Cardiac muscle cell (in vitro differentiated cells and primary cell): Measurements from ENCODE around the gene HCST. TPM values are rescaled to one million over a fixed set of nuclear protein-coding genes. Genes with fewer than 3 reads are reported as not detected.

Experiments
- DNase-seq, 2 donors: peaks; one replicate each; pipeline versions ENCODE4 v3.0.0 to v3.0.0-alpha.2; 2010 to 2017; ENCODE audit warnings: low read depth in 1 of 2, low spot score in 1 of 2
- H3K27ac ChIP-seq: fragments of 200-600 bp; sonication (generic); 2 replicates; pipeline ENCODE4 v1.5.1; 2016
- H3K27me3 ChIP-seq: fragments of 200-600 bp; sonication (generic); 2 replicates; pipeline ENCODE4 v1.6.0; 2016; ENCODE audit warnings: control low read depth
- H3K36me3 ChIP-seq: fragments of 200-600 bp; sonication (generic); 2 replicates; pipeline ENCODE4 v1.5.1; 2016; ENCODE audit warnings: control low read depth
- H3K4me1 ChIP-seq: fragments of 200-600 bp; sonication (generic); 2 replicates; pipeline ENCODE4 v1.8.1; 2017; ENCODE audit warnings: low read depth, mild to moderate bottlenecking, mixed run types
- H3K4me3 ChIP-seq: fragments of 200-600 bp; sonication (generic); 2 replicates; pipeline ENCODE4 v1.5.1; 2016; ENCODE audit warnings: mild to moderate bottlenecking
- H3K9me3 ChIP-seq: fragments of 200-600 bp; sonication (generic); 2 replicates; pipeline ENCODE4 v1.5.1; 2017; ENCODE audit warnings: low read depth, mild to moderate bottlenecking, control low read depth
- CTCF ChIP-seq: IDR thresholded peaks from 2 replicates; pipeline ENCODE4 v1.5.1; 2012; ENCODE audit warnings: low read depth, mild to moderate bottlenecking, low read length
- polyA plus RNA-seq: library from polyadenylated mRNA; unstranded; fragments of >200 nt; fragmentation: Nextera tagmentation; extraction: Ambion mirVana; gene quantifications from 2 replicates; pipeline ENCODE4 v1.2.1, GENCODE V29; 2016
- total RNA-seq: library from RNA; depleted of rRNA; stranded (reverse); fragments of >200 nt; gene quantifications from 2 replicates; pipeline ENCODE4 v1.2.3, GENCODE V29; 2016

Gene HCST
- total and polyA plus RNA-seq, 2 experiments from 2014 or later: 2.4 to 2.5 TPM

GRCh38 chr19:35902870-35903475, 644 bp downstream of the HCST start:
- H3K27ac ChIP-seq: no peak overlapping the region

GRCh38 chr19:35903550-35904179, 1.3 kb downstream of the HCST start:
- Histone ChIP-seq H3K4me1 (peaks cover 12% of the 10 kb centered on the region), H3K9me3 (no peaks in the 10 kb centered on the region), H3K27ac (no peak overlapping the region), H3K27me3 (no peaks in the 10 kb centered on the region), H3K36me3 (no peaks in the 10 kb centered on the region), H3K4me3 (no peak overlapping the region)
- no peak for TF ChIP-seq CTCF
- peak; percentile 65 to 73 for DNase-seq

More at GRCh38 chr19:35902870-35903475, 644 bp downstream of the HCST start:
- TF ChIP-seq CTCF: no peak
- H3K36me3 ChIP-seq: no peaks in the 10 kb centered on the region
- H3K9me3 ChIP-seq: no peaks in the 10 kb centered on the region
- no peak for DNase-seq
- H3K27me3 ChIP-seq: no peaks in the 10 kb centered on the region
- H3K4me3 ChIP-seq: no peak overlapping the region
- peaks cover 12% of the 10 kb centered on the region for H3K4me1 ChIP-seq

- TF ChIP-seq CTCF: no peak
- H3K27ac ChIP-seq: no peak overlapping the region
- no peaks in the 10 kb centered on the region for H3K9me3 ChIP-seq
- no peaks in the 10 kb centered on the region for H3K36me3 ChIP-seq
- peaks cover 12% of the 10 kb centered on the region for H3K4me1 ChIP-seq
- no peaks in the 10 kb centered on the region for H3K27me3 ChIP-seq
- no peak overlapping the region for H3K4me3 ChIP-seq
- DNase-seq: no peak
Observed at GRCh38 chr19:35904311-35905068, 2.2 kb downstream of the HCST start.

GRCh38 chr19:35905178-35905727, 2.9 kb downstream of the HCST start:
- H3K9me3 ChIP-seq: no peaks in the 10 kb centered on the region
- no peak for TF ChIP-seq CTCF
- H3K27ac ChIP-seq: no peak overlapping the region
- H3K36me3 ChIP-seq: no peaks in the 10 kb centered on the region
- no peak overlapping the region for H3K4me3 ChIP-seq
- H3K27me3 ChIP-seq: no peaks in the 10 kb centered on the region
- no peak for DNase-seq
- peaks cover 12% of the 10 kb centered on the region for H3K4me1 ChIP-seq

DNA sequence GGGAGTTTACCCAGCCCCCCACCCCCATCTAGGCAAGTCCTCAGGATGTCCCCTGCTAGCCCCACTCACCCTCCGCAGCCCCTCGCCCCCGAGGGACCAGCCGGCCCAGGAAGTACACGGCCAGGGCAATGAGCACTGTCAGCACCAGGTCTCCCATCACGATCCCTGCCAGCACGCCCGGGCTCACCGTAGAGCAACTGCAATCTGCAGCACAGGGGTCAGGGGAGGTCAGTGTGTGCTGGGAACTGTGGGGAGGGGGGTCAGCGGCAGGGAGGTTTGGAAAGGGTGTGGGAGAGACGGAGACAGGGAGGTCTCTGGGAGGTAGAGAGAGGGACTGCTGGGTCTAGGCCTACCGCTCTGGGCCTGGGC, 5.0 kb downstream of the HCST start:
- no peak for TF ChIP-seq CTCF
- Histone ChIP-seq H3K36me3 (no peaks in the 10 kb centered on the region), H3K27me3 (no peaks in the 10 kb centered on the region), H3K27ac (peak overlapping the region; percentile 16), H3K9me3 (no peaks in the 10 kb centered on the region), H3K4me1 (peaks cover 12% of the 10 kb centered on the region), H3K4me3 (no peak overlapping the region)
- DNase-seq: peak in 1 of 2 donors; percentile 64
